Activated CD4-positive, alpha-beta T cell treated with anti-CD3 and anti-CD28 coated beads, Interleukin-2, amount 50 U/mL, for 48 hours (primary cell): Measurements from ENCODE around the gene CRYGD.
"Not testable (repeated sequence)": the region's sequence is repeated elsewhere in the genome, so short reads cannot be mapped to it uniquely, and the experiment has no call there.

ENCODE experiments used
- DNase-seq, 2 experiments: peaks; one replicate each; pipeline ENCODE4 v3.0.0-alpha.2; 2020

The CRYGD gene

DNA sequence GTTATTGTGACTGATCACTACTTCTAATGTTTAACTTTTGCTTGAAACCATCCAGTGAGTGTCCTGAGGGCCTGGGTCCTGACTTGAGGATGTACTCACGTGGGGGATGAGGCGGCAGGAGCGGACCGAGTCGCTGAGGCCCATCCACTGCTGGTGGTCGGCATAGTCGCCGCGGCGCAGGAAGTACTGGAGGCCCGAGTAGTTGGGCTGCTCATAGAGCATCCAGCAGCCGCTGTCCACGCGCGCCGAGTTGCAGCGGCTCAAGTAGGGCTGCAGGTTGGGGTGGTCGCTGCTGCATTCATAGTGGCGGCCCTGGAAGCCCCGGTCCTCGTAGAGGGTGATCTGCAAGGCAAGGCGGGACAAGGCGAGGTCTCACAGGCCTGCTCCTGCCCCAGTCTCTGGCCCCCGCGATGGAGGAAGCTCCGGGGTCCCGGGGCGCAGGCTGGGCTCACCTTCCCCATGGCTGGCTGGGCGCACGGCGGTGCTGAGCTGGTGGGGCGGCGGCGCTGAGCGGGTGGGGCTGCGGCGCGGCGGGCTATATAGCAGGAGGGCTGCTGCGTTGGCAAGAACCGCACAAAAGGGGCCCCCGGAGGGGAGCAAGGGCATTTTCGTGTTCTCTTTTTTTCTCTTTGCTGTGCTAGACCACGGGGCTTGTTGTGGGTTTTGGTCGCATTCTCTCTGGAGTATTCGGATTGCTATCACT lies at the start of gene CRYGD:
CRYGD (minus strand) TSS at position 512 of the 703 bp plus-strand sequence; CDS start at position 461, 51 bp downstream.
- DNase-seq: peak; percentile 6

GRCh38 chr2:208172125-208172524 lies 47.8 kb upstream of the CRYGD start:
- DNase-seq: no peak

GRCh38 chr2:208164951-208165755 lies 40.8 kb upstream of the CRYGD start:
- DNase-seq: no peak

- DNase-seq: no peak
These were observed 39.2 kb upstream of the CRYGD start, which contains the start of gene CRYGA for GRCh38 chr2:208163489-208163888. Gene CRYGA (minus strand): TSS chr2:208163589. CDS start chr2:208163556, 33 bp downstream.

DNA sequence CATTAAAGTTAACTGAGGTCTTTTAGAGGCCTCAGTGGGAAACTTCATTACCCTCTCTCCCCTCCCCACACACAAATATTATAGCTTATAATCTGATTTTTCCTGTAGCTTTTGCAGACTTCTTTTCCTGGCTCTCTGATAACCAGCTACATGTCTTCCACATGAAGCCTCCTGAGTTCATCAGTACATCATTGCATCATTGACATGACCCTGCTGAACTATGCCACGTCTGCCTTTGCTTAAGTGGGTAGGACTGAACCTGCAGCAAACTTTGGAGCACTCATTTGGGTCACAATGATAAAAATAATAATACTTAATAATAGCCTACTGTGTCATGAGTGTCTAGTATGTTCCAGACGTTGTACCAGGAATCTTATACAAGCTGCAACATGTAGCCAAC lies 32.1 kb upstream of the CRYGD start:
- no peak for DNase-seq

DNA sequence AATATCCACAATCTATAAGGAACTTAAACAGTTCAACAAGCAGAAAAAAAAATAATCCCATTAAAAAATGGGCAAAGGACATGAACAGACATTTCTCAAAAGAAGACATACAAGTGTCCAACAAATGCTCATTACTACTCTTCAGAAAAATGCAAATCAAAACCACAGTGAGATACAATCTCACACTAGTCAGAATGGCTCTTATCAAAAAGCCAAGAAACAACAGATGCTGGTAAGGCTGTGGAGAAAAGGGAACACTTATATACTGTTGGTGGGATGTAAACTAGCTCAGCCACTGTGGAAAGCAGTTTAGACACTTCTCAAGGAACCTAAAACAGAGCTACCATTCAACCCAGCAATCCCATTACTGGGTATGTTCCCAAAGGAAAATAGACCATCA lies 28.8 kb upstream of the CRYGD start:
- no peak for DNase-seq

- DNase-seq: no peak
These were observed 26.6 kb upstream of the CRYGD start for GRCh38 chr2:208150956-208151355.

- DNase-seq: no peak
These were observed 25.8 kb upstream of the CRYGD start for GRCh38 chr2:208150094-208150493.

DNA sequence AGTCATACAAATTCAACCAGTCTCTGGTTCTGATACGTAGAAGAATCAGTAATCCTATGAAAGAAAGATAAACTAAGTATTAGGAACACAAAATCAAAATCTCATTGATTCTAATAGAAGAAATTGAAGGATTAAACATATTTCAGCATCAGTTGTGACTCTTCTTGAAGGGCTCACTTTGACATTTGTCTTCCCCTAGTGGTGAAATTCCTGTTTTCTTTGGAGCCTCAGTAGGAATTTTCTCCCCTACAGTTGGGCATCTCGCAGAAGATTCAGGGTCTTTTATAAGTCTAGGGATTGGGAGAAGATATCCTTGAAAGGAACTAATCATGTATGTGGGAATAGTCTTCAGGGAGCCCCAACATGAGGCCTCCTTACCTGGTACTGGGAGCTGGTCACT lies 24.5 kb upstream of the CRYGD start:
- DNase-seq: no peak

DNA sequence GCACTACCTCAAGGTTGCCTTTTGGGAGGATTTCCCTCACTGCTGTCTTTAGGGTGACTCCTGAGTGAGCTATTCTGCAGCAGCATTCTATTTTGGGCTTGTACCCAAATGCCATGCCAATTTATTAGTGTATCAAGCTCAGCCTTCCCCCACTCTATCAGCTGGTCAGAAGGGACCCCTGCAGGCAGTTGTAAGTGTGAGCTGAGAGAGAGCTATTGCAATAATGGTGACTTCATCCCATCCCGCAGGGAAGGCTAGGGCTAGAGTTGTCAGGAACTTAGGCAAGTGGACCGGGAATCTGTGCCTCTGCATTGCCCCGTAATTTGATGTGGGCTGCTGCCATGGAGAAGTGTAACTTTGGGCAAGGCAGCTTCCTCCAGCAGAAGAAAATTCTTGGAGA lies 23.4 kb upstream of the CRYGD start:
- no peak for DNase-seq

DNA sequence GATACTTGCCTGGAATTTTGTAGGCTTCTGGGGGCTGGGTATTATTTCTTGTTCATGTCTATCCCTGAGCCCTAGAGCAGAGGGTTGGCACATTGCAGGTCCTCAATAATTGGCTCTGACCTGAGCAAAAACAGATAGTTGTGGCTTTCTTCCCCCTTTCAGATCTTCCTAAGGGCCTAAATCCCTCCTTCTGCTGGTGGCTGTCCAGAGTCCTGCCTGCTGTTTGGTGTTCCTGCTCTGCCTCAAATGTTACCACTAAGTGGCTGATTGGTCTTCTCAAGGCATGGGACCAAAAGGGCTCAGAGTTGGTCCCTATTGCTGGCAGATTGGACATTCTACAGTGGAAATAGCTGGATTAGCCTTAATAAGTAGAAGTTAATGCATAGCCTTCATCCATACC lies 22.7 kb upstream of the CRYGD start:
- DNase-seq: no peak

DNA sequence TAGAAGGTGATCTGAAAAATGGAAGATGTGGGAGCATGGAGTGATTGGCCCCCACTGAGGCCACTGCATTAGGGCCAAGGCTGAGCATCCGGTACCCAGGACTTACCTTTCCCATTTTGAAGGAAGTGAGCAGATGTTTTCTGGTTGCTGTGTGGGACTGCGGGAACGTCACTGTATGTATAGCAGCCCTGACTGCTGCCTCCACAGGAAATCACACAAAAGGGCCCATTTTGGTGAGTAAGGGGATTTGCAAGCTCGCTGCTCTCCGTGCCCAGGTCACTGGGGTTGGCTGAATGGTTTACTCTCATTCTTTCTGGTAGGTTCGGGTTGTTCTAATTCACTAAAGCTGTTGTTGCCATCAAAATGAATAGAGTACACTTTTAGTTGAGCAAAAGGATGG lies 21.7 kb upstream of the CRYGD start, which contains the start of gene CRYGB:
CRYGB (minus strand) TSS at position 153 of the 400 bp plus-strand sequence; CDS start at position 115, 38 bp downstream.
- DNase-seq: no peak

DNA sequence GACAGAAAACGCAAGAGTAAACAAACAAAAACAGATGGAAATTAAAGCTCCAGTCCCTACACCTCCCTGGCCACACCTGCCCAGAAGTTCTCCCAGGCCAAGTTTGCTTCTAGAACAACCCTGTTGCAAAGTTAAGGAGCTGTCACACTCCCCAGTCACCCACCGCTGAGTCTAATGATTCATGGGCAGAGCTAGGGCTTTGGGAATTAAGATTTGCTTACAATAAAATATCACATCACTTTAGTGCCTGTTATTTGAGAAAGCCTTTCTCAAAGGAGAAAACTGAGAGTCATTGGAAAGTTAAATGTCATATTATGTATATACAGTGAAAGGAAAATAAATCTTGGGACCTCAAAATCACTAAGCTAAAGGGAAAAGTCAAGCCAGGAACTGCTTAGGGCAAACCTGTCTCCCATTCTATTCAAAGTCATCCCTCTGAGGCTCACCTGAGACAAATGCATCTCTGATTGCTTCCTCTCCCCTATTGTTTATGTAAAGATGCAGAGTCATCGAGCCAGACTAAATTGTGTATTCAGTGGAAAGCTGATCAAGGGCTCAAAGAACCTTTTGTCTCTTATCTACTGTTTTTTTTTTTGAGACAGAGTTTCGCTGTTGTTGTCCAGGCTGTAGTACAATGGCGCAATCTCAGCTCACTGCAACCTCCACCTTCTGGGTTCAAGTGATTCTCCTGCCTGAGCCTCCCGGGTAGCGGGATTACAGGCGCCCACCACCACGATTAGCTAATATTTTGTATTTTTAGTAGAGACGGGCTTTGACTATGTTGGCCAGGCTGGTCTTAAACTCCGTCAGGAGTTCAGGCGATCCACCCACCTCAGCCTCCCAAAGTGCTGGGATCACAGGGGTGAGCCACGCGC lies 18.8 kb upstream of the CRYGD start:
- DNase-seq: no peak

DNA sequence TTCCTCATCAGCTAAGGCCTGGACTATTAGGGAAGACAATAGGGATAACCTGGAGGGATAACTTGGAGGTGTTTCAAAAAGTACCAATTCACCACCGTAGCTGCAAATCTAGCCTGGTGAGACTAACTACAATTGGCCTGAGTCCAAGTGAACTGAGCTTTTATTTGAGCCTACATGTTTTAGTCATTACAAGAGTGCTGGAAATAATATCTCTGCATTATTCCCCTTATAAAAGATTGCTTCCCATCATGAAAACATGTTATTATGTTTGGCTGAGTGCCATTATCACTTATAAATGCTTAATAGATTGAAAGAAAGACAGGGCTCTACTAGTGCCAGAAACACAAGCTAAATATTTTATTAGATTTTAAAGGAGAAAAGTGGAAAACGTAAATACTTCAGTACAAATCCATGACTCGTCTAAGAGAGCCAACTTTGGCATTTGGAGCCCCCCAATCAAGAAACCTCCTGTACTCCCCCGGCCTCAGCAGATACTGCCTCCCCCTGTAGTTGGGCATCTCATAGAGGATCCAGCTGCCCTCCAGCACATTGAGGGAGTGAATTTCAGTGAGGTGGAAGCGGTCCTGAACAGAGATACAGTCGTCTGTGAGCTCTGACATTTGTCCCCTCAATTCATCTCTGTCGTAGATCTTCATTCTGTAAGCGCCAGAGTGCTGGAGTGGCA lies 18.1 kb upstream of the CRYGD start:
- DNase-seq: no peak

DNA sequence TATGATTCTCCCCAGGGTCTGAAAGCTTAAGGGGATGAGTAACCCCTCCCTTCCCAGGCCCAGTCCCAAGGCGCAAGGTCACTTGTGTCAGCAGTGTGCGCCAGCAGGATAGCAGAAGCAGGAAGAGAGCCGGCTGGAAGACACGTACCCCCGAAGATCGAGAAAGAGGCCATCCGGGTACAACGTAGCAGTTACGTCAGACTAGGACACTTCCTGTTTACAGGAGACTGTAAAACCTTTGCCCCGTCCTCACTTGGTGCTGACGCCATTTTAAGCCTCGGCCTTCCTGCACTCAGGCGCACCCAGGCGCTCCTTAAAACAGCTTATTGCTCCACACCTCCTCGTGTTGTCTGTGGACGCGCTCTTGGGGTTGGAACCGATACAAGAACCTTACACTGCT lies 15.1 kb upstream of the CRYGD start:
- no peak for DNase-seq

DNA sequence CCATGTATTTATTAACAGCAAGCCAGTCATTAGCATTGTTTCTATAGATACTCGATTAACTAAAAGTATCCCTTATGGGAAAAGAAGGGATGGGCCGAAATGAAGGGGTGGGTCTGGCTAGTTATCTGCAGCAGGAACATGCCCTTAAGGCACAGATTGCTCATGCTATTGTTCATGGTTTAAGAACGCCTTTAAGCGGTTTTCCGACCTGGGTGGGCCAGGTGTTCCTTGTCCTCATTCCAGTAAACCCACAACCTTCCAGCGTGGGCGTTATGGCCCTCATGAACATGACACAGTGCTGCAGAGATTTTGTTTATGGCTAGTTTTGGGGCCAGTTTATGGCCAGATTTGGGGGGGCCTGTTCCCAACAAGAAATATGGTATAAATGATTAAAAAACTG lies 14.0 kb upstream of the CRYGD start:
- DNase-seq: not testable (repeated sequence)

DNA sequence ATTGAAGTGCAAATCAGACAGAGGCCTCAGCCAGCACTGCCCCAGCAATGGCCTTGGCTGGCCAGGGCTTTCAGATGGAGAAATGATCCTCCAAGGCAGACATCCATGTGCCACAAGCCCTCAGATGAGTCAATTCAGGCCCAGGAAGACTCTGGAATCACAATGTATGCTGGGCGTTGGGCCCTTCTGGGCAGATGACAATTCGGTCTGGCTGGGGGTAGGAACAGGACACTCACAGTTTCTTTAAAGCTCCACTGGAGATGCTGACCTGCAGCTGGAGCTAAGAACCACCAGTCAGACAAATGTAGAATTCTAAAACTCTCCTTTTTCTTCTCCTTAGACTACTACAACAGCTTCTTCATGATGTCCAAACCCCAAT lies 12.4 kb upstream of the CRYGD start:
- no peak for DNase-seq

DNA sequence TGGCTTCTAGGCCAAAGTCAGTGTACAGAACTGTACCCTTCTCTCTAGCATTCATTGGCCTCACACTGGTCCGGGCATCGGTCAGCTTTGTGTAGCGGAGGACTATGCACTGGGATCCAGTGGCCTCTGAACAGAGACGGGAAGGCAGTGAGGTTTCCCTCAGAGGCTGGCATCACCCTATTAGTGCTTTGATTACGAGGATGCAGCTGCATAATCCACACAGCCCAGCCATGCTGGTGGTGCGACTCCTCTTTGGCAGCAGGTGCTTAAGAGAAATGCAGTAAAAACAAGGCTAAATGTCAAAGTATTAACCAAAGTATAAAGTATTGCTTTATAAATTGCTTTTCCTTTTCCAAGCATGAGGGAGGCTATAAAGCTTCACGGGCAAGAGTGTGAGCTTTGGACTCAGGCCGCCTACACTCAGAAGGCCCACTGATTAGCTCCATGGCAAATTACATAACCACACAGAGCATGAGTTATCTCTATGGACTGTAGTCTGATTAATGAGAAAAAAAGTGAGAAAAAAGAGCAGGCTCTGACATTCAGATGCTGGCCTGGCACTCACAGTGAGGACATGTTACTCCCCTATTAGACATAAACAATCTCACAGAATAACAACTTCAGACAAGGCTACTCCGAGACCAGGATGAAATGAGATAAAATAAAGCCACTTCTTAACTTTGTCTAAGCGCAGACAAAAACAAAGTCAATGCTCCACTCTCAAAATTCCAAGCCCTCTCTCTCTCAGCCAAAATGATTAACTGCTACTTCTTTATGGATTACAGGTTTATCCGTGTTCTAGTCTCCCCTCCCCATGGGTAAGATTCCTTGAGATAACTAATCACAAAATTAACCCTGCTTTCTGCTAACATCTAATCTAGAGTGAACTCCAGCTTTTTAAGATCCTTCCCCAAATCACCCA lies 11.7 kb upstream of the CRYGD start:
- DNase-seq: no peak

DNA sequence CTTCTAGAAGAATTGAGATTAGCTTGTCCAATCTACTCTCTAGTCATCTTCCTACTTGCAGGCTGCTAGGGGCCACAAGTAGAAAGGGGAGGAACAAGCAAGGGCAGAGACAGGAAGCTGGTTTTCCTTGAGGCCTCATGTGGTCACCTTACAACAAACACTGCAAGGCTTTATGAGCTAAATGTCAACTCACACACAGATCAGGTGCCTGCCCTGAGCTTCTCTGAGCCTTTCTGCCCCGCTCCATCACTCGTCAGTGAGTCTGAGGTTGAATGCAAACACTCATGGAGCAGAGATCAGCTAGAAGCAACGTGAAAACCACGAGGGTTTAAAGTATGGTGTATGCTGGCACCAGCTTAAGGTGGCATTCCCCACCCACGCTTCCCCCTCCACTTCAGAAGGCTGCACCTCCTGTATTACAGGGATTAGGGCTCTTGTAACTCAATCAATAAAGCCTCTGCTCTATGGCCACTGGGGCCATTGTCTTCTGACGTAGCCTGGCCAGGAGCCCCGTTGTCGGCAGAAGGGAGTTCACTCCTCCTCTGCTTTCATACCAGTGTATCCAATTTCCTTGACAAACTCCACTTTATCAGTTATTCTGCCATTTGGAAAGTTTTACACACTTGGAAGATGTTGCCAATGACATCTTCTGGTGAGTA lies 10.7 kb upstream of the CRYGD start:
- DNase-seq: no peak

- no peak for DNase-seq
These were observed 6.4 kb upstream of the CRYGD start for GRCh38 chr2:208130712-208131110.
